NCI-H2107 treated with DMSO at 0.1 percent for 48 hours (cell line): Measurements from ENCODE around the gene PECR.

Source experiments
- DNase-seq: peaks from one replicate; lab custom pipeline; 2025; ENCODE audit not compliant: unreplicated experiment; lab: John Stamatoyannopoulos, UW

Gene PECR

DNA sequence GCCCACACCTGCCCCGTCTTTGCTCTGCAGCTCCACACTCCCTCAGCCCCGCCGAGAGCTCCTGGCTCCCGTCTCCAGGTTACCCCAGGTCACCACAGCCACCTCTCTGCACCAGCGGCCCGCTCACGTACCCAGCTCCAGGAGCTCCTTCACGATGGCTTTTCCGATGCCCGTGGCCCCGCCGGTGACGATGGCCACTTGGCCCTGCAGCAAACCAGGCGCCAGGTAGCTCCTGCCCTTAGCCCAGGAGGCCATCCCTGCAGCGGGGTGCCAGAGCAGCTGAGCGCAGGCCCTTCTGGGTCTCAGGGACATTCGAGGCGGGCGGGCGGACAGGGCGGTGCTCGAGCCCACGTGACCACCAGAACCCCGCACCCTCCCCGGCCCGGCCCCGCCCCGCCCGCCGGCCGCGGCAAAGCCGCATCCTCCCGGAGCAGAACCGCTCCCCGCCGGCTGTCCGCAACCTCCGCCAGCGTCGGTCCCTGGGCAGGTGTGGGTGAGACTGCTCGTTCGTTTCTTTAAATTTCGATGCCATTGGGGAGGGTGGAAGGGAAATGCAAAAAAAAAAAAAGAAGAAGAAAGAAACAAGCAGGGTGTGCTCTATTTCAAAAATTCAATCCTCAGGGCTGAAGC lies at the start of gene PECR, which contains the start of gene TMEM169:
Gene PECR (minus strand): TSS at position 323 of the 630 bp plus-strand sequence. CDS start 68 bp downstream, at position 255.
Gene TMEM169 (plus strand): TSS at position 433 of the 630 bp plus-strand sequence. CDS start 14,045 bp downstream, outside the sequence.
- peak; percentile 67 for DNase-seq

DNA sequence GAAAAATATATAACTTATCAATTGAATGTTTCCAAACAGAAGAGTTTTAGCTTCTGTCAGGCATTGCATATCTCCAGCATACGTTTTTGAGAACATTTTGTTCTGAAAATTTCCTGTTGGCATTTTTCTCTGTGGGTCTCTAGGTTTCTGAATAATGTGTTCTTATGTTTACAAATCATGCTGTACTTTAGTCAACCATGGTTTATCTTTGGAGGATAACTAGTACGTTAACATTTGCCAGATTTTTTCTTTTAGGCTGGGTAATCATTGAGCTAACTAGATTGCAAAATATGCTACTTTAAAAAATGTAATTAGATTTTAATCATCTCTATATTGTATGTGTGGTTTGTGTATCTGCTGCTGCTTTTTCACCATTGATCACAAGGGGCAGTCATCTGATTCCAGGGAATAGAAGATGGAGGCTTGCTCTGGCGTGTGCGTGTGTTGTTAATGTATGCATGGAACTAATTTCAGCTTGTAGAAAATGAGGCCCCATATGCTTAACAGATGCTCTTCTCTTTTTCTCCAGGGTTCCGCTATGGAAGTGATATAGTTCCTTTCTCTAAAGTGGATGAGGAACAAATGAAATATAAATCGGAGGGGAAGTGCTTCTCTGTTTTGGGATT lies 48.9 kb upstream of the PECR start:
- DNase-seq, result no peak

DNA sequence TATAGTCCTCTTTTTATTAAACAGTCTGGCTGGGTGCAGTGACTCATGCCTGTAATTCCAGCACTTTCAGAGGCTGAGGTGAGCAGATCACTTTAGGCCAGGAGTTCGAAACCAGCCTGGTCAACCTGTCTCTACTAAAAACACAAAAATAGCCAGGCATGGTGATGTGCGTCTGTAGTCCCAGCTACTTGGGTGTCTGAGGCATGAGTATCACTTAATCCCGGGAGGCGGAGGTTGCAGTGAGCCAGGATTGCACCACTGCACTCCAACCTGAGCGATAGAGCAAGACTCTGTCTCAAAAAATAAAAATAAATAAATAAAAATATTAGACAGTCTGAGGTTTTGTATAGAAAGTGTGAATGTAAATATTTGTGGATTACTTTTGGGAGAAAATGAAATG lies 45.3 kb upstream of the PECR start:
- no peak for DNase-seq

DNA sequence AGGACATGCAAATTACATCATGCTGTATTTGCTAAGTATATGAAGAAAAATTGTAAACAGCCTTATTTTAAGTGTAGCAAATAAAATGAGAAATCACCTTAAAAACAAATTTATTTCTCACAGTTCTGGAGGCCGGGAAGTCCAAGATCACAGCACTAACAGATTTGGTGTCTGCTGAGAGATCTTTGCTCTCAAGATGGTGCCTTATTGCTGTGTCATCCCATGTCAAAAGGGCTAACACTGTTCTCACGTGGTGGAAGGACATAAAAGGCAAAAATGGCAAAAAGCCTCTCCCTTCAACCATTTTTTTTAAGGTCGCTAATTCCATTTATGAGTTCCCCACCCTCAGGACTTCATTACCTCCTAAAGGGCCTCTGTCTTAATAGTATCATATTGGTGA lies 39.6 kb upstream of the PECR start:
- no peak for DNase-seq

DNA sequence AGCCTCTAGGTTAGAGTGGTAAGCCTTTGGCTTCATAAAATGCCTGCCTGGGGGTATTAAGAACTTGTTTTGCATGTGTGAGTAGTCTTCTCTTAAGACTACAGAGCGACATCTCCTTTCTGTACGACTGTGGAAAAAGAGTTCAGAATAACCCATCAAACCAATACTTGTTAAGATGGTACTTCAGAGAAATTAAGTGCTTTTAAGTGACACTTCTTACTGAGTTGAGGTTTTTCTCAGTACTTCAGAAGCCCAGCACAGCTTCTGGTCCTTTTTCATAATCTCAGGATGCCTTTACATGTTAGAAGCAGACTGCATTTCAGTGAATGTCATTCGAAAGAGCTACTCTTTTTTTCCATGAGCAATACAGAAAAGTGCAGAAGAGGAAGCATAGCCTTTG lies 38.4 kb upstream of the PECR start:
- no peak for DNase-seq

DNA sequence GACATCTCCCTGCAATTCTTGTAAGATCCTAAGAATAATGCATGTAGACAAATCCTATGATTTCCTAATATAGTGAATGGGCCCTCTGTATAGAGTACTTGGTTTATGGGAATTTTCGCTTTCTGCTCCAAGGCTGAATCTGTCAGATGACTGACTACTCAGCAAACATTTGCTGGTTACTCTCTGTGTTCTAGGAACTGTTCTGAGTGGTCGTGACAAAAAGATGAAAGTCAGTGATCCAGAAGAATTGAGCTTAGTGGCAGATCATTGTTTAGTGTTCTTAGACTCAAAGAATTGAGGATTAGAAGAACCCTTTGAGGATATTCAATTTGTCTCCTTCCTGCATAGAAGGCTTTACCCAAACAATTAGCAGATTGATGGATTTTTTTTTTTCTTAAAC lies 37.5 kb upstream of the PECR start:
- DNase-seq, result no peak

DNA sequence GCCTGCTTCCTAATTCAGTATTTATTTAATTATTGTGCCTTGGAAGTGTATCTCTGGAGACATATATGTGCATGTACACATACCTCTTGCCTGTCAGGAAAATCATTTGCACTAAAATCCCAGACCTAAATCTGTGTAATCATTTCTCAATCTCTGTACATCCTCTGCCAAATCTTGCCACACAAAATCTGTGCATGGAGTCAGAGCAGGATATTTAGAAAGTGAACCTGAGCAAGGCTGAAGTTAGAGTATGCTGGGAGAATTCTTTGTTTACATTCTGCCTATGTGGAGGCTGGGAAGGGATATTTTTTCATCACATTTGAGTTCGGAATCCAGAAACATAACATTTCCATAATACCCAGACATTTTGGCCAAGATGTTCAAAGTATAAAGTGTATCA lies 36.9 kb upstream of the PECR start:
- no peak for DNase-seq

DNA sequence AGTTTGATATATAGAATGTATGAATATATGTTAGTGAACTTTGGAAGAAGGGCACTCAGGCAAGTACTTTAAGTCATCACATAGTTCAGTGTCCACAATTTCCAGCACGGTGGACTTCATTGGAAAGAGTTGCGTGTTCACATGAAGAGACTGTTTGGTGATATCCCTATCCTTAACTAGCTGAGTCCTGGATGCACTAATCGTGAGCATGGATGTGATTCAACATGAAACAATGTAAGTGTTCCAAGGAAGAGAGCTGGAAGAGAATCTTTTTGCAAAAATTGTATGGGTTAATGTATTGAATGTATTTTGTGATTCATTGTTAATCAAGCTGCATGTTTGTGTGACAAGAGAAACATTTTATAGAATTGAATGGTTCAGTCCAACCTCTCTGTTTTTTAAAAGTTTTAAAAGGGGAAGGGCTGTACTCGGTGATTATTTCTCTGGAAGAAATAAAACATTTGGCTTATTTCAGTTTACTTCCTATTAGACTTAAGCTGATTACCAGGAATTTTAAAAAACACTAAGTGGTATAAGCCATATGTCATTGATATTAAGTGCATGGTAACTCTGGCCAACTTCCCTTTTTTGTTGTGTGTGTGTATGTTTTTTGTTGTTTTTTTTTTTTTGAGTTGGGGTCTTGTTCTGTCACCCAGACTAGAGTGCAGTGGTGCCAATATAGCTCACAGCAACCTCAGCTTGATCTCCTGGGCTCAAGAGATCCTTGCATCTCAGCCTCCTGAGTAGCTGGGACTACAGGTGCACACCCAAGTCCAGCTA lies 36.1 kb upstream of the PECR start:
- no peak for DNase-seq

DNA sequence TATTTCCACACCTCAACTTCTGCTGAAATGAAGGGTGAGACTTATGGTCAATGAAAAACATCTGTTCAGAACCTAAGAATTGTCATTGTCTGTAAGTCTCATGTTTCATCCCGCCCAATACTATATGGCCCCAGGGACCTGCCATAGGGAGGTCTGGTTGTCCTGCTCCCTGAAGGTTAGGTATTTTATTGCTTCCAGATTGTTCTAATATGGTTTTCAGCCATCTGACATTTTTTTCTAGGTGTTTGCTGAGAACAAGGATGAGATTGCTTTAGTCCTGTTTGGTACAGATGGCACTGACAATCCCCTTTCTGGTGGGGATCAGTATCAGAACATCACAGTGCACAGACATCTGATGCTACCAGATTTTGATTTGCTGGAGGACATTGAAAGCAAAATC lies 34.8 kb upstream of the PECR start:
- DNase-seq, result no peak

DNA sequence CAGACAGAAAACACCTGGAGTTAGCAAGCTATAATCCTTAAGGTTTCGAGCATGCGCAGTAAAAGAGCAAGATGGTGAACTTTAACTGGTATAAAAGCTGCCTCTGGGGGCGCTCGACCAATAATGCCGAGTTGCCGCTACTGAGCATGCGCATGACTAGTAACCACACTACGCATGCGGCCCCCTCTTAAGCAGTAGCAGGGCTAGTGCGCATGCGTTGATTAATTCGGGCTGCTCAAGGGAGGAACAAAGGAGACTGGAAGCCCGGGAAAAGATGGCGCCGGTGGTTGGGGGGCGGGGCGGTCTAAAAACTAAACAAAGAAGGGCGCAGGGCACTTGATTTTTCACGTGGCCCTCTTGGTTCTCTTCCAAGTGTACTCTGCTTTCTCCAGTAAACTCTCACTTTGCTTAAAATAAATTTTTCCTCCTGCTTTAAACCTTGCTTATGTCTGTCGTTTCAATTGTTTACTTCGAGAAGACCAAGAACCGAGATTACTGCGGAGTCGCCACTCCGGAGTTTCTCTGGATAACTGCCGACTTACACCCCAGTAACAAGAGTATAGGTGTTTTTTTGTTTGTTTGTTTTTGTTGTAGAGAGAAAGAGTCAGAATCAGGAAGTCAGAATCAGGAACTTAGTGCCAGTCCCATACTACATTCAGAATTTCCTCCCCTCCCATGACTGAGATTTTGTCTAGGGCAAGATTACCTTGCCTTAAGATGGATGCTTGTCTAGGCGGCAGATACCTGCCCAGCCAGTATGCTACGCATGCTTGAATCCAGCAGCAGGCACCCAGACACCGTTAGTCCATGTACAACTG lies 33.3 kb upstream of the PECR start:
- DNase-seq, result peak; percentile 99

DNA sequence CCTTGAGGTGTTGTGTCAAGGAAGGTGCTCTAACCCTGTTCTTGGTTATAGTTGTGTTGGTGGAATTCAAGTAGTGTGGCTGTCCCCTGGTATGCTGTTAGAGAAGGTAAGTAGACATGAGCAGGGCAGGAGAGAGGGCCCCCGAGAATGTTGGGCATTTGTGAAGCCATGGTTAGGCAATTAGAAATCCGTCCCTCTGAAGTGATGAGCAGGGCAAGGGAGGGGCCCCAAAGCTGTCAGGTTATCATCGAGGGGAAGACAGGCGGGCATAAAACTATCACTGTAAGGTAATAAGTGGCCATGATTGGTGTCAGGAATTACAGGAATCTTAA lies 32.7 kb upstream of the PECR start:
- DNase-seq, result no peak

DNA sequence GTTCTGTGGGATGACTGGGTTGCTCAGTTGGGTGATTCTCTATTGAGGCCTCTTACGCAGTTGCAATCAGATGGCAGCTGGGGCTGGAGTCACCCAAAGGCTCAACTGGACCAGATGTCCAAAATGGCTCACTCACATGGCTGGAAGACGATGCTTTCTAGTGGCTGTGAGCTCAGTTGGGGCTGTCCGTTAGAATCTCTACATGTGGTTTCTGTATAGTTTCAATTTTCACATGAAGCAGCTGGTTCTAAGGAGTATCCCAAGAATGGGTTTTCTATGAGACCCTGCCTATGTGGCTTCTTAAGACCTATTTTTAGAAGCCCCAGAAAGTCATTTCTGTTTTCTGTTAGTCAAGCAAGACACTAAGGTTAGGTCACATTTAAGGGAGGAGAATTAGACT lies 32.0 kb upstream of the PECR start:
- DNase-seq, result no peak

DNA sequence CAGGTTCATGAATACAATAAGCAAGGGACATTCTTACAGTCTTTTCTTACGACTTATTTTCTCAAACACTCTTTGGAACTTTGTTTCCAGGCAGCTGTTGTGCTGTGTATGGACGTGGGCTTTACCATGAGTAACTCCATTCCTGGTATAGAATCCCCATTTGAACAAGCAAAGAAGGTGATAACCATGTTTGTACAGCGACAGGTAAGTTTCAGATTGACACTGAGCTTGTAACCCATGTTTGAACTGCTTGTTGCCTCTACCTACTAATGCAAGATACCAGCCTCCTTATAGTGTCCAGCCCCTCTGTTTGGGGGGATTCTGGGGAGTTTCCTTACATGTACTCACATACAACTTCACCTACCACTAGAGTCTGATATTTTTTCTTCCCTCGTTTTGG lies 31.3 kb upstream of the PECR start:
- DNase-seq, result no peak

DNA sequence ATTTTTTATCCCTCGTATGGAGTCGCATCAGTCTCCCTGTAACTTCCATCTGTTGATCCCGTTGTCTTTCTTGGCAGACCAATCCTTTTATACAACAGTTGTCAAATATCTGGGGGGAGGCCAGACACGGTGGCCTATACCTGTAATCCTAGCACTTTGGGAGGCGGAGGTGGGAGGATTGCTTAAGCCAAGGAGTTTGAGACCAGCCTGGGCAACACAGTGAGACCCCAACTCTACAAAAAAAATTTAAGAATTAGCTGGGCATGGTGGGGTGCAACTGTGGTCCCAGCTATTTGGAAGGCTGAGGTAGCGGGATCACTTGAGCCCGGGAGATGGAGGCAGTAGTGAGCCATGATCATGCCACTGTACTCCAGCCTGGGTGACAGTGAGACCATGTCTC lies 29.5 kb upstream of the PECR start:
- DNase-seq, result no peak

DNA sequence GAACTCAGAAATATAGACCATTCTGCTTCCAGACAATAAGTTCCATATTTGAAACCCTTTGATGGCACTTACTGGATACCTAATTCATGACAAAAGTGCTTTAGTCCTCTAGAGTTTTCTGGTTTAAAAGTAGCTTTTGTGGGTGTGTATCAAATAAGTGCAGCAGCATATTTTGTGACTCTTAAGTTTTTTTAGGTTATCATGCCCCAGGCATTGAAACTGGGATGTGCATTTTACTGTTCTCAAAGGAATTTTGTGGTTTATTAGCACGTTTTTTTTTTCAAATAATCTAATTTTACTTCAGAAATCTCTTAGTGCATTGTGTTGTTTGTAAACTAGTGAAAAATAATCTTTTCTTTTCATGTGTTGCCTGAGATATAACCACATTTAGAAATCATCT lies 29.0 kb upstream of the PECR start:
- no peak for DNase-seq

DNA sequence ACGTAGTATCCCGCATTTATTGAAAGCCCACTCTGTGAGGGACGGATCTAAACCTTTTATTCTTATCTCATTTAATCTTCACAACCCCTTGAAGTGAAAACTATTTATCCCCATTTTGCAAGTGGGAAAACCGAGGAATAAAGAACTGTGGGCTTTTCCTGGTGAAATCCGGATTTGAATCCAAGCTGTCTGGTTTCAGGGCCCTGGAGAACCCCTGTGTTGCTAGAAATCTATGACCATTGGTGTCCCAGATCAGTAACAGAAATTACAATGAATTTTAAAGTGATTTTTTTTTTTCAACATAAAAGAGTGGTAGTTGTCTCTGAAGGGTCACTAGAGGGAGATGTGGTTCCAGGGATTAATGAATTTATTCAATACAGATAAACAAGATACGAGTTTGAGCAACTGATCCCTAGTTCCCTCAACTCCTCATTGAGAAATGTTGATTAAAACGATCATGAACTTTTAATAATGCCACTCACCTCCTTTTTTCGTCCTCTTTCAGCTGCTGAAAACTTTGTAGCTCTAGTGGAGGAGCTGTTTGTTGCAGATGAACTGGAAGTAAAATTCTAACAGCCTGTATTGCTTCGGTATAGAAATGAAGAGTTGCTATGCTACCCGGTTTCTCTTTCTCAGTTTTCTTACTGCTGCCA lies 28.5 kb upstream of the PECR start:
- DNase-seq, result peak; percentile 27

DNA sequence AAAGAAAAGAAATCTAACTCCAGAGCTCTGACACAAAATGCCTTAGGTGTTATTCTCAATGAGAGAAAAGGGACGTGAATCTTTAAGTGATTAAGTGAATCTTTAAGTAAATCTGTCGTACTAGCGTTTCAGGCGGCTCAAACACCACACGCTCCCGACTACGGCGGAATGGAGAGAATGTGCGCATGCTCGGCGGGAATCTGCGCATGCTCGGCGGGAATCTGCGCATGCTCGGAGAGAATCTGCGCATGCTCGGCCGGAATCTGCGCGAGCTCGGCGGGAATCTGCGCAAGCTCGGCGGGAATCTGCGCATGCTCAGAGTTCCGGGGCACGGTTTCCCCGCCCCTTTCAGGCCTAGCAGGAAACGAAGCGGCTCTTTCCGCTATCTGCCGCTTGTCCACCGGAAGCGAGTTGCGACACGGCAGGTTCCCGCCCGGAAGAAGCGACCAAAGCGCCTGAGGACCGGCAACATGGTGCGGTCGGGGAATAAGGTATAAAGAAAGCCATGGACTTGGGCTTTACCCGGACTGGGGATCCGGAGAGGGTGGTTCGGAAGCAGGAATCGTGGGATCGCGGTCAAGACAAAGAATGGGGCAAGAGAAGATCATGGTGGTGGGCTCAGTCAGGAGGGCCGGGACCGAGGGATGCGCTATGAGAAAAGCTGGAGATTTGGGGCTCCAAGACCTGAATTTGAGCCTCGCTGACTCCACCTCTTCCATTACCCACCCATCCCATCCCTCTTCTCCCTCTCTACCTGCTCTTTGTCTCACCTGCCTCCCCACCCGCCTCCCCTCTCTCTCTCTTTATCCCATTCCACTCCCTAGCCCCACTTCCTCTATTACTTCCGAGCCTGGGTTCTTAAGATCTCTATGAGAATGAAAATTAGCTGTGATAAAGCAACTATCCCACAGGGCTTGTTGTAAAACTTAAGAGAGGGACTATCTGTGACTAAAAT lies 27.6 kb upstream of the PECR start, which contains the start of gene XRCC5:
Gene XRCC5 (plus strand): TSS at position 382 of the 955 bp plus-strand sequence. CDS start 89 bp downstream, at position 471.
- peak; percentile 89 for DNase-seq

DNA sequence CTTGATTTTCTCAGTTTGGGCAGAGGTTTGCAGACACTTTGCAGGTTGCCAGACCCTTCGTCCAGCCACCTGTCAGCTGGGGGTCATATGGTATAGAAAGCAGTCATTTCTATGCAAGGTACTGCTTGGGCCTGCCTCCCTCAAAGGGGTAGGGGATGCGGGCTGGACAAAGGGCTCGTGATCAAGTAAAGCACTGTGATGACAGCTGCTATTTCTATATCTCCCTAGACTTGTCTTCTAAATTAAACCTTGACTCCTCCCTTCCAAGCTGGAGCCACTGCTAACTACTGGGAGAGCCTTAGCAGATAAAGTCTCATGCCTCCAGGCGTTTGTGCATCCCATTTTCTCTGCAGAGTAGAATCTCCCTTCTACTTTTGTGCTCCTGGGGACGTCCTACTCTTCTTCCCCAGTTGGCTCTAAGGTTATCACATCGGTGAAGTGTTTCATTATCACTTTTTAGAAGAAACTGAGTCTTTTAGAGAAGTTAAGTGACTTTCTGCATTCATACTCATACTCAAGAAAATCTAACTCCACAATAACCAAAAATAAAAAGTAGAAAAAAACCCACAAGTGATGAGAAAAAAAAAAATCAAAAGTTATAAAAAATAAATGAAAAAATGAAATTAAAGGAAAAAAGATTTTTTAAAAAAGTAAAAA lies 26.8 kb upstream of the PECR start:
- DNase-seq, result no peak

DNA sequence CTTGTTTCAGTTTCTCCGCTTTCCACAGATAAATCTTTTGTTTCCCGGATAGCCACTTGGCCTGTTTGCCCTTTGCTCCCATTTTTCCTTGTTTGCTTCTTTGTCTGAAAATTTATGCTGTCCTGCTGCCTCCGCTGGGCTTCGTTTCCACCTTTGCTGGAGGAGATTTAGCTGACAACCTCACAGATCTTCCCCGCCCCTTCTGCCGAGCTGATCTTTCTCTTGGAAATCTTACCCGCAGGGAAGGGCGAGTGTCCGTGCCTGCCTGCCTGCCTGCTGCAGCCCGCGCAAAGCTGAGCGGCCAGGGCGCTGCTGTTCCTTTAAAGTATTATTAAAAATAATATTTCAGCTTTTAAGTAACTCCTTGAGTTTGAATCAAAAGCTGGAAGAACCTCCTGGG lies 26.2 kb upstream of the PECR start:
- no peak for DNase-seq
